Measurements from ENCODE around the gene SCAMP2. TPM values are rescaled to one million over a fixed set of nuclear protein-coding genes. Genes with fewer than 3 reads are reported as not detected.

Gene SCAMP2
- total and polyA plus RNA-seq, 2 of the 13 experiments (the other 11 are each of a cell fraction or from before 2014, with no cell fraction given) = 34.8 to 121 TPM

DNA sequence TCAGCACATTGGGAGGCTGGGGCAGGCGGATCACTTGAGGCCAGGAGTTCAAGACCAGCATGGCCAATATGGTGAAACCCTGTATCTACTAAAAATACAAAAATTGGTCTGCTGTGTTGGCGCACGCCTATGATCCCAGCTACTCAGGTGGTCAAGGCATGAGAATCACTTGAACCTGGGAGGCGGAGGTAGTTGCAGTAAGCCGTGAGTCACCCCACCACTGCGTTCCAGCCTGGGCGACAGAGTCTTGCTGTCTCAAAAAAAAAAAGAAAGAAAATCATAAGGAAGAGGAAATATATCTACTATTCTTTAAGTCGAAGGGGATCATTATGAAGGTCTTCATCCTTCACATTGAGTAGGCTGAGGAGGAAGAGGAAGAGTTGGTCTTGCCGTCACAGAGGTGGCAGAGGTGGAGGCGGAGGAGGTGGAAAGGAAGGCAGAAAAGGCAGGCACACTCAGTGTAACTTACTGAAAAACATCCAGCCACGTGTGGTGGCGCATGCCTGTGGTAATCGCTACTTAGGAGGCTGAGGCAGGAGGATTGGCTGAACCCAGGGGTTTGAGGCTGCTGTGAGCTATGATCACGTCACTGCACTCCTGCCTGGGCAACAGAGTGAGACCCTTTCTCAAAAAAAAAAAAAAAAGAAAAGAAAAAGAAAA lies 77.1 kb downstream of the SCAMP2 start (continued):
- TF ChIP-seq, protein P1, sequence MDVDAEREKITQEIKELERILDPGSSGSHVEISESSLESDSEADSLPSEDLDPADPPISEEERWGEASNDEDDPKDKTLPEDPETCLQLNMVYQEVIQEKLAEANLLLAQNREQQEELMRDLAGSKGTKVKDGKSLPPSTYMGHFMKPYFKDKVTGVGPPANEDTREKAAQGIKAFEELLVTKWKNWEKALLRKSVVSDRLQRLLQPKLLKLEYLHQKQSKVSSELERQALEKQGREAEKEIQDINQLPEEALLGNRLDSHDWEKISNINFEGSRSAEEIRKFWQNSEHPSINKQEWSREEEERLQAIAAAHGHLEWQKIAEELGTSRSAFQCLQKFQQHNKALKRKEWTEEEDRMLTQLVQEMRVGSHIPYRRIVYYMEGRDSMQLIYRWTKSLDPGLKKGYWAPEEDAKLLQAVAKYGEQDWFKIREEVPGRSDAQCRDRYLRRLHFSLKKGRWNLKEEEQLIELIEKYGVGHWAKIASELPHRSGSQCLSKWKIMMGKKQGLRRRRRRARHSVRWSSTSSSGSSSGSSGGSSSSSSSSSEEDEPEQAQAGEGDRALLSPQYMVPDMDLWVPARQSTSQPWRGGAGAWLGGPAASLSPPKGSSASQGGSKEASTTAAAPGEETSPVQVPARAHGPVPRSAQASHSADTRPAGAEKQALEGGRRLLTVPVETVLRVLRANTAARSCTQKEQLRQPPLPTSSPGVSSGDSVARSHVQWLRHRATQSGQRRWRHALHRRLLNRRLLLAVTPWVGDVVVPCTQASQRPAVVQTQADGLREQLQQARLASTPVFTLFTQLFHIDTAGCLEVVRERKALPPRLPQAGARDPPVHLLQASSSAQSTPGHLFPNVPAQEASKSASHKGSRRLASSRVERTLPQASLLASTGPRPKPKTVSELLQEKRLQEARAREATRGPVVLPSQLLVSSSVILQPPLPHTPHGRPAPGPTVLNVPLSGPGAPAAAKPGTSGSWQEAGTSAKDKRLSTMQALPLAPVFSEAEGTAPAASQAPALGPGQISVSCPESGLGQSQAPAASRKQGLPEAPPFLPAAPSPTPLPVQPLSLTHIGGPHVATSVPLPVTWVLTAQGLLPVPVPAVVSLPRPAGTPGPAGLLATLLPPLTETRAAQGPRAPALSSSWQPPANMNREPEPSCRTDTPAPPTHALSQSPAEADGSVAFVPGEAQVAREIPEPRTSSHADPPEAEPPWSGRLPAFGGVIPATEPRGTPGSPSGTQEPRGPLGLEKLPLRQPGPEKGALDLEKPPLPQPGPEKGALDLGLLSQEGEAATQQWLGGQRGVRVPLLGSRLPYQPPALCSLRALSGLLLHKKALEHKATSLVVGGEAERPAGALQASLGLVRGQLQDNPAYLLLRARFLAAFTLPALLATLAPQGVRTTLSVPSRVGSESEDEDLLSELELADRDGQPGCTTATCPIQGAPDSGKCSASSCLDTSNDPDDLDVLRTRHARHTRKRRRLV (CRISPR knock-in tag; IDR thresholded peaks at IDR 0.05) = no peak

DNA sequence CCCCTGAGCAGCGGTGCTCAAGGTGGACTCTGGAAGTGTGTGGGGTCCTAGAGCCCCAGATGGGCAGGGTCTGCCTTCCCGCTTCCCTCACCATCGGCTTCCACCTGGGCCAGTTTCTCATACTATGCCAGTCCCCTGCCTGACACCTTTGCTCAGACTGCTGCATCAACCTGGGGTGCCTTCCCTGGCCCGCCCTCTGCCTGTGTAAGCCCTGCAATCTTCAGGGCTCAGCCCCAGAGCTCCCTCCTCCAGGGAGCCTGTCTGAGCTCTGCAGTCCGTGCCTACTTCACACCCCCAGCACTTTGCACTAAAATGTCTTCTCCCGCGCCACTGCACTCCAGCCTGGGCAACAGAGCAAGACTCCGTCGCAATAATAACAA lies 78.2 kb downstream of the SCAMP2 start:
- ChIA-PET POLR2A (interaction anchor here (3.7 kb wide), 1 partner anchor 11 kb away, joined by 13 read pairs; no protein-coding TSS in a partner anchor), CTCF (ENCODE audit: low intra/inter-chr PET ratio, low total read pairs) (no interaction called here)
- H3K9me3 ChIP-seq (ENCODE audit: low read length) = no peaks in the 10 kb centered on the region
- peaks cover 11% of the 10 kb centered on the region for H3K79me2 ChIP-seq (ENCODE audit: insufficient read depth, low read length)
- no TSS peak for BruUV-seq (replicated peaks)
- no peak for TF ChIP-seq KLF6 (CRISPR knock-in tag; IDR thresholded peaks at IDR 0.05)
- TF ChIP-seq, protein P2, sequence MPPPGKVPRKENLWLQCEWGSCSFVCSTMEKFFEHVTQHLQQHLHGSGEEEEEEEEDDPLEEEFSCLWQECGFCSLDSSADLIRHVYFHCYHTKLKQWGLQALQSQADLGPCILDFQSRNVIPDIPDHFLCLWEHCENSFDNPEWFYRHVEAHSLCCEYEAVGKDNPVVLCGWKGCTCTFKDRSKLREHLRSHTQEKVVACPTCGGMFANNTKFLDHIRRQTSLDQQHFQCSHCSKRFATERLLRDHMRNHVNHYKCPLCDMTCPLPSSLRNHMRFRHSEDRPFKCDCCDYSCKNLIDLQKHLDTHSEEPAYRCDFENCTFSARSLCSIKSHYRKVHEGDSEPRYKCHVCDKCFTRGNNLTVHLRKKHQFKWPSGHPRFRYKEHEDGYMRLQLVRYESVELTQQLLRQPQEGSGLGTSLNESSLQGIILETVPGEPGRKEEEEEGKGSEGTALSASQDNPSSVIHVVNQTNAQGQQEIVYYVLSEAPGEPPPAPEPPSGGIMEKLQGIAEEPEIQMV (CRISPR knock-in tag; IDR thresholded peaks at IDR 0.05; ENCODE audit: low read depth) = no peak
- TF ChIP-seq ZNF121 (CRISPR knock-in tag; IDR thresholded peaks at IDR 0.05) = 0 out of 2 replicates have a peak, but pooled peaks have one; percentile 14
- H3K4me2 ChIP-seq (ENCODE audit: low read depth, low read length) = no peak overlapping the region
- H3K27ac ChIP-seq (ENCODE audit: extremely low read length, insufficient read depth, low read length) = no peak overlapping the region
- H3K4me3 ChIP-seq (replicated peaks in 1 of 3; ENCODE audit: insufficient read depth in 1 of 3, low read depth in 2 of 3, low read length in 3 of 3) = no peak overlapping the region
- WGBS (ENCODE audit: low lambda C conversion rate) = 98% methylated on average over 8 of the region's 9 CpGs
- DNase-seq (ENCODE audit: low spot score) (no peak), FAIRE-seq (no peak), ATAC-seq (no peak)
- no peaks in the 10 kb centered on the region for H3K27me3 ChIP-seq (ENCODE audit: control insufficient read depth in 1 of 2, insufficient read depth in 2 of 2, low read length in 2 of 2)
- no peak overlapping the region for H2AFZ ChIP-seq (ENCODE audit: low read length)
- intact Hi-C loops (cut with micrococcal nuclease; ENCODE audit: unreplicated experiment) = no loop called here
- in situ Hi-C loops (cut with HindIII; ENCODE audit: extremely low pct_ligation_motif_present, low pct_unique_long_range_greater_than_20kb) = no loop called here
- H3K9ac ChIP-seq (ENCODE audit: insufficient read depth, low read depth, low read length) = no peak overlapping the region
- H3K36me3 ChIP-seq (replicated peaks in 1 of 2; ENCODE audit: control insufficient read depth in 1 of 2, insufficient read depth in 2 of 2, low read length in 2 of 2) = peaks cover 11 to 21% of the 10 kb centered on the region in 2 experiments; a peak in 4 of 5 replicates
- H4K20me1 ChIP-seq (ENCODE audit: insufficient read depth, low read length) = peaks cover 9% of the 10 kb centered on the region; the same call in 1 of the 2 replicates
- peaks cover 5% of the 10 kb centered on the region for H3K4me1 ChIP-seq (ENCODE audit: insufficient read depth, low read length)

Measured in HepG2 (cell line).